OCI-LY7 (cell line): ENCODE measurements around the gene EGFL7. TPM values are rescaled to one million over a fixed set of nuclear protein-coding genes. Genes with fewer than 3 reads are reported as not detected.

Experiments
- BruUV-seq: library from RNA; stranded (reverse); fragments of 400-500 nt; replicated peaks from 2 replicates; lab custom pipeline; 2021; lab: Mats Ljungman, UMichigan
- CTCF ChIA-PET: fragments of 300-600 bp; sonication (Branson Sonifier 250); formaldehyde crosslinking; loops from one replicate; lab custom pipeline; 2022; ENCODE audit warnings: antibody characterized with exemption; ENCODE audit not compliant: unreplicated experiment; lab: Charles Lee
- POLR2A ChIA-PET: fragments of 300-600 bp; sonication (Branson Sonifier 250); formaldehyde crosslinking; loops from one replicate; lab custom pipeline; 2022; ENCODE audit warnings: antibody characterized with exemption; lab: Charles Lee
- DNase-seq: peaks from one replicate; pipeline ENCODE4 v3.0.0-alpha.2; 2015; ENCODE audit warnings: low spot score
- H2AFZ ChIP-seq: fragments of 200-600 bp; sonication (generic), shearing (Covaris generic); 2 replicates; pipeline ENCODE4 v1.6.1; 2014; ENCODE audit warnings: mild to moderate bottlenecking, antibody characterized with exemption, low read length, moderate library complexity
- H3K27ac ChIP-seq: fragments of 200-600 bp; sonication (generic); 2 replicates; pipeline ENCODE4 v1.5.1; 2014; ENCODE audit warnings: mixed run types, low read depth, mild to moderate bottlenecking, moderate library complexity, low read length, inconsistent platforms; ENCODE audit not compliant: poor library complexity, severe bottlenecking
- H3K36me3 ChIP-seq: fragments of 200-600 bp; sonication (generic); 2 replicates; pipeline ENCODE4 v1.6.1; 2014; ENCODE audit warnings: mild to moderate bottlenecking, antibody characterized with exemption, low read length, moderate library complexity, mixed read lengths; ENCODE audit not compliant: insufficient read depth
- H3K4me1 ChIP-seq: fragments of 200-600 bp; sonication (generic); 2 replicates; pipeline ENCODE4 v1.5.1; 2014; ENCODE audit warnings: mild to moderate bottlenecking, low read length; ENCODE audit not compliant: insufficient read depth, poor library complexity, severe bottlenecking
- H3K4me2 ChIP-seq: fragments of 200-600 bp; sonication (generic); 2 replicates; pipeline ENCODE4 v1.6.1; 2014; ENCODE audit warnings: mild to moderate bottlenecking, low read length
- H3K4me3 ChIP-seq: fragments of 200-600 bp; sonication (generic); 2 replicates; pipeline ENCODE4 v1.5.1; 2014; ENCODE audit warnings: mild to moderate bottlenecking, low read depth, low read length; ENCODE audit not compliant: poor library complexity, severe bottlenecking
- H3K79me2 ChIP-seq: fragments of 200-600 bp; sonication (generic); 2 replicates; pipeline ENCODE4 v1.6.1; 2016; ENCODE audit warnings: low read depth, mild to moderate bottlenecking, low read length, moderate library complexity, mixed read lengths; ENCODE audit not compliant: insufficient read depth
- H3K9me2 ChIP-seq: fragments of 200-600 bp; sonication (generic); 2 replicates; pipeline ENCODE4 v1.6.1; 2016; ENCODE audit warnings: mild to moderate bottlenecking, low read length, mixed read lengths; ENCODE audit not compliant: insufficient read depth
- H3K9me3 ChIP-seq: fragments of 200-600 bp; sonication (generic); 2 replicates; pipeline ENCODE4 v1.6.1; 2014; ENCODE audit warnings: mild to moderate bottlenecking, mixed run types, low read length, mixed read lengths
- H4K20me1 ChIP-seq: fragments of 200-600 bp; sonication (generic); 2 replicates; pipeline ENCODE4 v1.6.1; 2014; ENCODE audit warnings: mild to moderate bottlenecking, antibody characterized with exemption, low read length, moderate library complexity, mixed read lengths; ENCODE audit not compliant: insufficient read depth
- EZH2phosphoT487 ChIP-seq: fragments of 200-600 bp; sonication (generic); IDR thresholded peaks from 2 replicates; pipeline ENCODE4 v1.6.1; 2018; ENCODE audit warnings: low read depth, borderline replicate concordance, mild to moderate bottlenecking, mixed run types, antibody characterized with exemption, low read length, moderate library complexity, mixed read lengths
- intact Hi-C: fragments of 100-400 bp; cut with micrococcal nuclease; formaldehyde crosslinking; loops from one replicate; pipeline ENCODE4 v1.10.0; 2022; ENCODE audit not compliant: unreplicated experiment
- microRNA-seq: library from miRNA; unstranded; fragments of <30 nt; microRNA quantifications from one replicate; pipeline ENCODE4 v1.2.0, GENCODE V29; 2022; ENCODE audit warnings: borderline replicate concordance
- small RNA-seq: library from RNA; depleted of rRNA; stranded (forward); fragments of <200 nt; gene quantifications from one replicate; pipeline ENCODE3, GENCODE V24; 2014
- total RNA-seq, 2 experiments: library from RNA; depleted of rRNA in 1 of 2; stranded (reverse); fragments of >200 nt in 1 of 2; shearing (Covaris generic) in 1 of 2; gene quantifications; 2 replicates each; pipeline ENCODE4 v1.2.3, GENCODE V29; 2014 to 2022
- TF ChIP-seq, protein P1 (sequence below): fragments of 200-600 bp; sonication (generic); conservative IDR thresholded peaks from 2 replicates; pipeline ENCODE4 v1.5.1; 2014; ENCODE audit warnings: mild to moderate bottlenecking, antibody characterized with exemption, low read length, moderate library complexity, mixed read lengths

Gene EGFL7
- total RNA-seq, 2 experiments from 2014 or later: not detected

DNA sequence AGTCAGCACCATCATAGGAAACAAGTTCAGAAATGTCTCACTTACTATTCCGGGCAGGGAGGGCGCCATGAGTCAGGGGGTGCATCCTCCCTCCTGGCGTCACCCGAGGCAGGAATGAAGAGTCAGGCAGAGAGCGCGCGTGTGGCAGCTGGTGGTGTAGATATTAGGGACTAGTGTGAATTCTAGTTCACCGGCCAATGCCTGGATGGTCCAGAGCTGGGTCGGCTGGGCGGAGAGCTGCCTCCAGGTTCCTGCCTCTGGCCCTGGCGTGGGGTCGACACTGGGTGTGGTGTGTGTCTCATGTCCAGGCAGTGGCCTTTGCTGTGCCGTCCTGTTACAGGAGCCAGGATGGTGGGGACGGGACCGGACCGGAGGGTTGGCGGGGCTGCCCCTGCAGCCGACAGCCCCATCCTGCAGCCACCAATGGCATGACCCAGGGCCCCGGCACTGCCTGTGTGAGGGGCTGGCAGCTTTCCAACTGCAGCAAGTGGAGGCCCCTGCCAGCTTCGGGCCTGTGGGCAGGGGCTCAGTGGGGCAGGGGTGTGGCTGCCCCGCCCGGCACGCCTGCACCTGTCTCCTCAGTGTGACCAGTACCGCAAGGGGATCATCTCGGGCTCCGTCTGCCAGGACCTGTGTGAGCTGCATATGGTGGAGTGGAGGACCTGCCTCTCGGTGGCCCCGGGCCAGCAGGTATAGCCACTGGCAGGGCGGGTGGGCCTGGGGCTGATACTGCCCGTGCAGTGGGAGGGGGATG lies 58.8 kb downstream of the EGFL7 start:
- ChIA-PET POLR2A (no interaction called here), CTCF (no interaction called here)
- H3K9me2 ChIP-seq: no peaks in the 10 kb centered on the region
- no peaks in the 10 kb centered on the region for H3K9me3 ChIP-seq
- peaks cover 50% of the 10 kb centered on the region for H3K36me3 ChIP-seq
- peaks cover 17% of the 10 kb centered on the region for H3K79me2 ChIP-seq
- H3K4me1 ChIP-seq: peaks cover 24% of the 10 kb centered on the region
- TF ChIP-seq, protein P1, sequence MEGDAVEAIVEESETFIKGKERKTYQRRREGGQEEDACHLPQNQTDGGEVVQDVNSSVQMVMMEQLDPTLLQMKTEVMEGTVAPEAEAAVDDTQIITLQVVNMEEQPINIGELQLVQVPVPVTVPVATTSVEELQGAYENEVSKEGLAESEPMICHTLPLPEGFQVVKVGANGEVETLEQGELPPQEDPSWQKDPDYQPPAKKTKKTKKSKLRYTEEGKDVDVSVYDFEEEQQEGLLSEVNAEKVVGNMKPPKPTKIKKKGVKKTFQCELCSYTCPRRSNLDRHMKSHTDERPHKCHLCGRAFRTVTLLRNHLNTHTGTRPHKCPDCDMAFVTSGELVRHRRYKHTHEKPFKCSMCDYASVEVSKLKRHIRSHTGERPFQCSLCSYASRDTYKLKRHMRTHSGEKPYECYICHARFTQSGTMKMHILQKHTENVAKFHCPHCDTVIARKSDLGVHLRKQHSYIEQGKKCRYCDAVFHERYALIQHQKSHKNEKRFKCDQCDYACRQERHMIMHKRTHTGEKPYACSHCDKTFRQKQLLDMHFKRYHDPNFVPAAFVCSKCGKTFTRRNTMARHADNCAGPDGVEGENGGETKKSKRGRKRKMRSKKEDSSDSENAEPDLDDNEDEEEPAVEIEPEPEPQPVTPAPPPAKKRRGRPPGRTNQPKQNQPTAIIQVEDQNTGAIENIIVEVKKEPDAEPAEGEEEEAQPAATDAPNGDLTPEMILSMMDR: no peak
- no peak for TF ChIP-seq EZH2phosphoT487
- H3K4me3 ChIP-seq: no peak overlapping the region
- no peak for DNase-seq
- H3K4me2 ChIP-seq: no peak overlapping the region
- no peak overlapping the region for H2AFZ ChIP-seq
- H4K20me1 ChIP-seq: peaks cover 16% of the 10 kb centered on the region
- BruUV-seq: no TSS peak
- intact Hi-C loops: no loop called here
- no peak overlapping the region for H3K27ac ChIP-seq

Small RNA genes lying within 50 kb of the gene (microRNA-seq; reads per million reads assigned to microRNA genes)
- gene MIR126: 101 reads per million, percentile 57 among the genes with 10 or more reads in this experiment

Small RNA genes lying within 50 kb of the gene (small RNA-seq; reads per million reads assigned to genes)
- gene MIR126: not detected

Other genes with a start within 250 kb of the EGFL7 start
- gene INPP5E, start 223.1 kb upstream of the EGFL7 start, total RNA-seq (2014; rRNA removed; shearing (Covaris generic)): 16.7 and 20.2 TPM in 2 replicates
- 21.3 and 27.8 TPM in 2 replicates for gene INPP5E, start 223.1 kb upstream of the EGFL7 start, total RNA-seq (2022)
- gene SEC16A, start 179.9 kb upstream of the EGFL7 start, total RNA-seq (2014; rRNA removed; shearing (Covaris generic)): 15.5 and 23.7 TPM in 2 replicates
- gene SEC16A, start 179.9 kb upstream of the EGFL7 start, total RNA-seq (2022): 52.0 and 60.1 TPM in 2 replicates
- 9.3 and 17.6 TPM in 2 replicates for gene NOTCH1, start 116.9 kb upstream of the EGFL7 start, total RNA-seq (2014; rRNA removed; shearing (Covaris generic))
- 15.5 and 17.9 TPM in 2 replicates for gene NOTCH1, start 116.9 kb upstream of the EGFL7 start, total RNA-seq (2022)
- 20.8 and 29.6 TPM in 2 replicates for gene AGPAT2, start 24.5 kb downstream of the EGFL7 start, total RNA-seq (2014; rRNA removed; shearing (Covaris generic))
- 15.2 and 18.3 TPM in 2 replicates for gene AGPAT2, start 24.5 kb downstream of the EGFL7 start, total RNA-seq (2022)
- gene DIPK1B, start 49.7 kb downstream of the EGFL7 start, total RNA-seq (2014; rRNA removed; shearing (Covaris generic)): 13.3 and 13.9 TPM in 2 replicates
- gene DIPK1B, start 49.7 kb downstream of the EGFL7 start, total RNA-seq (2022): 0.30 and 0.74 TPM in 2 replicates
- not detected in 2 replicates for gene LCN10, start 80.0 kb downstream of the EGFL7 start, total RNA-seq (2014; rRNA removed; shearing (Covaris generic))
- gene LCN10, start 80.0 kb downstream of the EGFL7 start, total RNA-seq (2022): not detected in 2 replicates
- not detected in 2 replicates for gene LCN6, start 85.6 kb downstream of the EGFL7 start, total RNA-seq (2014; rRNA removed; shearing (Covaris generic))
- gene LCN6, start 85.6 kb downstream of the EGFL7 start, total RNA-seq (2022): not detected in 2 replicates
- gene LCN8, start 95.3 kb downstream of the EGFL7 start, total RNA-seq (2014; rRNA removed; shearing (Covaris generic)): not detected in 2 replicates
- gene LCN8, start 95.3 kb downstream of the EGFL7 start, total RNA-seq (2022): not detected in 2 replicates
- not detected in 2 replicates for gene LCN15, start 101.6 kb downstream of the EGFL7 start, total RNA-seq (2014; rRNA removed; shearing (Covaris generic))
- gene LCN15, start 101.6 kb downstream of the EGFL7 start, total RNA-seq (2022): not detected in 2 replicates
- 61.9 and 70.2 TPM in 2 replicates for gene TMEM141, start 128.4 kb downstream of the EGFL7 start, total RNA-seq (2014; rRNA removed; shearing (Covaris generic))
- gene TMEM141, start 128.4 kb downstream of the EGFL7 start, total RNA-seq (2022): 41.5 and 43.2 TPM in 2 replicates
- gene CCDC183, start 133.4 kb downstream of the EGFL7 start, total RNA-seq (2014; rRNA removed; shearing (Covaris generic)): 1.3 and 2.2 TPM in 2 replicates
- 0.44 and 0.88 TPM in 2 replicates for gene CCDC183, start 133.4 kb downstream of the EGFL7 start, total RNA-seq (2022)
- gene RABL6, start 145.0 kb downstream of the EGFL7 start, total RNA-seq (2014; rRNA removed; shearing (Covaris generic)): 97.0 and 113 TPM in 2 replicates
- 126 and 133 TPM in 2 replicates for gene RABL6, start 145.0 kb downstream of the EGFL7 start, total RNA-seq (2022)
- 2.4 and 2.5 TPM in 2 replicates for gene AJM1, start 179.6 kb downstream of the EGFL7 start, total RNA-seq (2014; rRNA removed; shearing (Covaris generic))
- gene AJM1, start 179.6 kb downstream of the EGFL7 start, total RNA-seq (2022): 4.6 and 5.1 TPM in 2 replicates
- 56.9 and 81.9 TPM in 2 replicates for gene PHPT1, start 186.5 kb downstream of the EGFL7 start, total RNA-seq (2014; rRNA removed; shearing (Covaris generic))
- gene PHPT1, start 186.5 kb downstream of the EGFL7 start, total RNA-seq (2022): 42.4 and 49.9 TPM in 2 replicates
- gene MAMDC4, start 189.4 kb downstream of the EGFL7 start, total RNA-seq (2014; rRNA removed; shearing (Covaris generic)): 11.7 and 14.0 TPM in 2 replicates
- 12.7 and 14.2 TPM in 2 replicates for gene MAMDC4, start 189.4 kb downstream of the EGFL7 start, total RNA-seq (2022)
- 272 and 409 TPM in 2 replicates for gene EDF1, start 203.4 kb downstream of the EGFL7 start, total RNA-seq (2014; rRNA removed; shearing (Covaris generic))
- 222 and 246 TPM in 2 replicates for gene EDF1, start 203.4 kb downstream of the EGFL7 start, total RNA-seq (2022)
- gene TRAF2, start 223.6 kb downstream of the EGFL7 start, total RNA-seq (2014; rRNA removed; shearing (Covaris generic)): 31.4 and 34.7 TPM in 2 replicates
- gene TRAF2, start 223.6 kb downstream of the EGFL7 start, total RNA-seq (2022): 40.5 and 43.7 TPM in 2 replicates